IPS DF 4.7 (cell line): ENCODE measurements around the gene SAC3D1.
A peak's percentile ranks its signal among the peaks of the same experiment; 100 is the strongest.
"Not testable (repeated sequence)": the region's sequence is repeated elsewhere in the genome, so short reads cannot be mapped to it uniquely, and the experiment has no call there.

Source experiments
- DNase-seq: peaks from one replicate; pipeline ENCODE4 v3.0.0-alpha.2; 2013; ENCODE audit warnings: low spot score; ENCODE audit errors: extremely low read depth

Gene SAC3D1

GRCh38 chr11:65040847-65041622, at the start of gene SAC3D1:
SAC3D1 (plus strand) TSS chr11:65041210; CDS start chr11:65041293, 83 bp downstream.
- DNase-seq = peak; percentile 80

GRCh38 chr11:64994318-64994717, 46.7 kb upstream of the SAC3D1 start:
- no peak for DNase-seq

GRCh38 chr11:64996327-64996709, 44.7 kb upstream of the SAC3D1 start:
- DNase-seq = no peak

GRCh38 chr11:64996710-64997380, 44.2 kb upstream of the SAC3D1 start, which contains the start of gene BATF2:
BATF2 (minus strand) TSS chr11:64996971; CDS start chr11:64996914, 57 bp downstream.
- DNase-seq = peak; percentile 64

- DNase-seq = no peak
These were observed 42.9 kb upstream of the SAC3D1 start for GRCh38 chr11:64998141-64998540.

GRCh38 chr11:64998690-64999431, 42.1 kb upstream of the SAC3D1 start:
- no peak for DNase-seq

- no peak for DNase-seq
These were observed 41.5 kb upstream of the SAC3D1 start for GRCh38 chr11:64999478-64999877.

- no peak for DNase-seq
These were observed 38.3 kb upstream of the SAC3D1 start for GRCh38 chr11:65002706-65003105.

GRCh38 chr11:65003282-65003681, 37.7 kb upstream of the SAC3D1 start:
- DNase-seq = no peak

- DNase-seq = not testable (repeated sequence)
These were observed 37.0 kb upstream of the SAC3D1 start for GRCh38 chr11:65003968-65004367.

- no peak for DNase-seq
These were observed 33.0 kb upstream of the SAC3D1 start for GRCh38 chr11:65008016-65008415.

GRCh38 chr11:65008873-65009272, 32.1 kb upstream of the SAC3D1 start:
- DNase-seq = no peak

- peak; percentile 38 for DNase-seq
These were observed 27.7 kb upstream of the SAC3D1 start for GRCh38 chr11:65013130-65013887.

- peak; percentile 53 for DNase-seq
These were observed 26.9 kb upstream of the SAC3D1 start, which contains the start of gene ARL2 for GRCh38 chr11:65013888-65014725. ARL2 (plus strand) TSS chr11:65014160; CDS start chr11:65014208, 48 bp downstream.

GRCh38 chr11:65014726-65015227, 26.2 kb upstream of the SAC3D1 start:
- DNase-seq = no peak

- no peak for DNase-seq
These were observed 24.3 kb upstream of the SAC3D1 start for GRCh38 chr11:65016705-65017104.

- no peak for DNase-seq
These were observed 23.1 kb upstream of the SAC3D1 start for GRCh38 chr11:65017937-65018336.

GRCh38 chr11:65019824-65020223, 21.2 kb upstream of the SAC3D1 start:
- no peak for DNase-seq

- DNase-seq = no peak
These were observed 20.0 kb upstream of the SAC3D1 start for GRCh38 chr11:65021003-65021402.

- no peak for DNase-seq
These were observed 19.5 kb upstream of the SAC3D1 start for GRCh38 chr11:65021509-65021908.
